DOHH2 (cell line): ENCODE measurements around the gene TPX2.

ENCODE experiments used
- H3F3A ChIP-seq: fragments of 200-600 bp; sonication (generic), shearing (Covaris generic); 2 replicates; pipeline ENCODE4 v1.6.0; 2016; ENCODE audit warnings: antibody characterized with exemption, mild to moderate bottlenecking; ENCODE audit not compliant: control insufficient read depth, insufficient read depth
- H3K27ac ChIP-seq: fragments of 200-600 bp; sonication (generic); 2 replicates; pipeline ENCODE4 v1.5.1; 2014; ENCODE audit warnings: low read depth, mild to moderate bottlenecking, low read length, moderate library complexity
- H3K27me3 ChIP-seq: fragments of 200-600 bp; sonication (generic); 2 replicates; pipeline ENCODE4 v1.6.1; 2014; ENCODE audit warnings: mild to moderate bottlenecking, low read length, mixed read lengths; ENCODE audit not compliant: control insufficient read depth
- H3K36me3 ChIP-seq: fragments of 200-600 bp; sonication (generic); 2 replicates; pipeline ENCODE4 v1.6.1; 2014; ENCODE audit warnings: mild to moderate bottlenecking, low read length, moderate library complexity, mixed read lengths; ENCODE audit not compliant: control insufficient read depth
- H3K4me1 ChIP-seq: fragments of 200-600 bp; sonication (generic); 2 replicates; pipeline ENCODE4 v1.6.1; 2014; ENCODE audit warnings: mild to moderate bottlenecking, low read length, mixed read lengths; ENCODE audit not compliant: control insufficient read depth
- H3K4me2 ChIP-seq: fragments of 200-600 bp; sonication (generic); 2 replicates; pipeline ENCODE4 v1.6.0; 2014; ENCODE audit warnings: mild to moderate bottlenecking, low read length, moderate library complexity
- H3K4me3 ChIP-seq: fragments of 200-600 bp; sonication (generic); 2 replicates; pipeline ENCODE4 v1.5.1; 2014; ENCODE audit warnings: mild to moderate bottlenecking, low read length, mixed read lengths
- H3K79me2 ChIP-seq: fragments of 200-600 bp; sonication (generic); 2 replicates; pipeline ENCODE4 v1.6.1; 2014; ENCODE audit warnings: mild to moderate bottlenecking, low read length, mixed read lengths; ENCODE audit not compliant: control insufficient read depth
- H3K9me2 ChIP-seq: fragments of 200-600 bp; sonication (generic); replicated peaks from 2 replicates; pipeline ENCODE4 v1.6.1; 2014; ENCODE audit warnings: mild to moderate bottlenecking, low read length, mixed read lengths; ENCODE audit not compliant: control insufficient read depth
- H3K9me3 ChIP-seq: fragments of 200-600 bp; sonication (generic); 2 replicates; pipeline ENCODE4 v1.6.1; 2014; ENCODE audit warnings: antibody characterized with exemption, low read length, mixed read lengths; ENCODE audit not compliant: control insufficient read depth, insufficient read depth
- H4K20me1 ChIP-seq: fragments of 200-600 bp; sonication (generic); 2 replicates; pipeline ENCODE4 v1.6.0; 2014; ENCODE audit warnings: low read depth, mild to moderate bottlenecking, antibody characterized with exemption, low read length, moderate library complexity; ENCODE audit not compliant: control insufficient read depth, insufficient read depth
- CTCF ChIP-seq: fragments of 200-600 bp; sonication (generic); IDR thresholded peaks from one replicate; pipeline ENCODE4 v1.5.1; 2014; ENCODE audit warnings: antibody characterized with exemption, mild to moderate bottlenecking, low read depth, low read length; ENCODE audit not compliant: poor library complexity, severe bottlenecking
- EZH2phosphoT487 ChIP-seq: fragments of 200-600 bp; sonication (generic); IDR thresholded peaks from 2 replicates; pipeline ENCODE4 v1.6.1; 2017; ENCODE audit warnings: borderline replicate concordance, mild to moderate bottlenecking, antibody characterized with exemption, low read length, moderate library complexity, mixed read lengths

Gene TPX2

GRCh38 chr20:31809661-31810060 is 70.6 kb downstream of the TPX2 start:
- no peak for TF ChIP-seq CTCF
- no peak for TF ChIP-seq EZH2phosphoT487
- Histone ChIP-seq H3K4me2 (no peak overlapping the region), H3K9me2 (no peaks in the 10 kb centered on the region), H3F3A (peaks cover 8% of the 10 kb centered on the region; the same call in 1 of the 2 replicates), H3K27me3 (no peaks in the 10 kb centered on the region), H3K27ac (no peak overlapping the region), H4K20me1 (no peaks in the 10 kb centered on the region), H3K4me1 (no peaks in the 10 kb centered on the region), H3K36me3 (peaks cover 8% of the 10 kb centered on the region), H3K4me3 (no peak overlapping the region), H3K79me2 (no peaks in the 10 kb centered on the region), H3K9me3 (no peaks in the 10 kb centered on the region)

GRCh38 chr20:31811198-31811597 is 72.1 kb downstream of the TPX2 start:
- Histone ChIP-seq H3K27me3 (no peaks in the 10 kb centered on the region), H3K9me2 (no peaks in the 10 kb centered on the region), H3K4me3 (no peak overlapping the region), H3K27ac (no peak overlapping the region), H3K36me3 (peaks cover 6% of the 10 kb centered on the region), H3K79me2 (no peaks in the 10 kb centered on the region), H4K20me1 (no peaks in the 10 kb centered on the region), H3K9me3 (no peaks in the 10 kb centered on the region), H3K4me2 (no peak overlapping the region), H3F3A (peaks cover 8% of the 10 kb centered on the region; the same call in 1 of the 2 replicates), H3K4me1 (no peaks in the 10 kb centered on the region)
- TF ChIP-seq CTCF, result no peak
- TF ChIP-seq EZH2phosphoT487, result no peak

GRCh38 chr20:31811796-31812728 is 73.0 kb downstream of the TPX2 start:
- no peaks in the 10 kb centered on the region for H3K9me2 ChIP-seq
- no peaks in the 10 kb centered on the region for H3K9me3 ChIP-seq

More at GRCh38 chr20:31811796-31812728, 73.0 kb downstream of the TPX2 start:
- Histone ChIP-seq H3K27ac (no peak overlapping the region), H3K36me3 (no peaks in the 10 kb centered on the region), H3F3A (peaks cover 8% of the 10 kb centered on the region; the same call in 1 of the 2 replicates), H4K20me1 (no peaks in the 10 kb centered on the region), H3K4me3 (no peak overlapping the region), H3K27me3 (no peaks in the 10 kb centered on the region), H3K79me2 (no peaks in the 10 kb centered on the region), H3K4me2 (no peak overlapping the region), H3K4me1 (no peaks in the 10 kb centered on the region)
- TF ChIP-seq EZH2phosphoT487 (no peak), CTCF (no peak)
